Neural crest cell (in vitro differentiated cells): ENCODE measurements around the gene SATL1. TPM values are rescaled to one million over a fixed set of nuclear protein-coding genes. Genes with fewer than 3 reads are reported as not detected.

ENCODE experiments used
- DNase-seq: peaks from one replicate; pipeline ENCODE4 v3.0.0; 2021; ENCODE audit warnings: low read depth, mixed read lengths, low spot score
- H3K27ac Mint-ChIP-seq: one replicate; pipeline ENCODE4 v1.8.0; 2021; ENCODE audit warnings: mild to moderate bottlenecking, mixed read lengths; ENCODE audit not compliant: unreplicated experiment
- H3K27me3 Mint-ChIP-seq: 2 replicates; pipeline ENCODE4 v1.8.0; 2021; ENCODE audit warnings: low read depth, mild to moderate bottlenecking, mixed read lengths
- H3K36me3 Mint-ChIP-seq: 2 replicates; pipeline ENCODE4 v1.8.0; 2021; ENCODE audit warnings: low read depth, mild to moderate bottlenecking, mixed read lengths
- H3K4me1 Mint-ChIP-seq: 2 replicates; pipeline ENCODE4 v1.8.0; 2021; ENCODE audit warnings: mixed read lengths
- H3K4me3 Mint-ChIP-seq: one replicate; pipeline ENCODE4 v1.8.0; 2021; ENCODE audit warnings: mild to moderate bottlenecking, mixed read lengths
- H3K9me3 Mint-ChIP-seq: 2 replicates; pipeline ENCODE4 v1.8.0; 2021; ENCODE audit warnings: mixed read lengths
- total RNA-seq: library from RNA; stranded (reverse); gene quantifications from 2 replicates; pipeline ENCODE4 v1.2.1, GENCODE V29; 2021
- TF ChIP-seq, protein P1 (sequence below): fragments of 200-600 bp; sonication (generic); conservative IDR thresholded peaks from 2 replicates; pipeline ENCODE4 v1.5.0; 2021; ENCODE audit warnings: antibody characterized with exemption, mild to moderate bottlenecking

Gene SATL1
- total RNA-seq, 1 donor from 2014 or later: 0.21 TPM

DNA sequence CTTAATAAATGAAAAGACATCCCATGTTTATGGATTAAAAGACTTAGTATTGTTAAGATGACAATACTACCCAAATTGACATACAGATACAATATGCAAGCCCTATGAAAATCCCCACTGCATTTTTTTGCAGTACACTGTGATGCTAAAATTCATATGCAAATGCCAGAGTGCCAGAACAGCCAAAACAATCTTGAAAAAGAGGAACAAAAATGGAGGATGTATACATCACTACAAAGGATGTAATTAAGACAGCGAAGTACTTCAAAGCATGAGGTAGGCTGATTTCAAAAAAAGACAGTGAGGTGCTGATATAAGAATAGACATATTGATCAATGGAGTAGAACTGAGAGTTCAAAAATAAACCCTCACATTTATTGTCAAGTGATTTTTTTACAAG is 47.3 kb downstream of the SATL1 start:
- Mint-ChIP-seq H3K27me3 (no peaks in the 10 kb centered on the region), H3K4me1 (no peaks in the 10 kb centered on the region), H3K4me3 (no peak overlapping the region), H3K9me3 (peaks cover 14% of the 10 kb centered on the region), H3K27ac (no peak overlapping the region), H3K36me3 (peaks cover 3% of the 10 kb centered on the region)
- DNase-seq: no peak
- TF ChIP-seq, protein P1, sequence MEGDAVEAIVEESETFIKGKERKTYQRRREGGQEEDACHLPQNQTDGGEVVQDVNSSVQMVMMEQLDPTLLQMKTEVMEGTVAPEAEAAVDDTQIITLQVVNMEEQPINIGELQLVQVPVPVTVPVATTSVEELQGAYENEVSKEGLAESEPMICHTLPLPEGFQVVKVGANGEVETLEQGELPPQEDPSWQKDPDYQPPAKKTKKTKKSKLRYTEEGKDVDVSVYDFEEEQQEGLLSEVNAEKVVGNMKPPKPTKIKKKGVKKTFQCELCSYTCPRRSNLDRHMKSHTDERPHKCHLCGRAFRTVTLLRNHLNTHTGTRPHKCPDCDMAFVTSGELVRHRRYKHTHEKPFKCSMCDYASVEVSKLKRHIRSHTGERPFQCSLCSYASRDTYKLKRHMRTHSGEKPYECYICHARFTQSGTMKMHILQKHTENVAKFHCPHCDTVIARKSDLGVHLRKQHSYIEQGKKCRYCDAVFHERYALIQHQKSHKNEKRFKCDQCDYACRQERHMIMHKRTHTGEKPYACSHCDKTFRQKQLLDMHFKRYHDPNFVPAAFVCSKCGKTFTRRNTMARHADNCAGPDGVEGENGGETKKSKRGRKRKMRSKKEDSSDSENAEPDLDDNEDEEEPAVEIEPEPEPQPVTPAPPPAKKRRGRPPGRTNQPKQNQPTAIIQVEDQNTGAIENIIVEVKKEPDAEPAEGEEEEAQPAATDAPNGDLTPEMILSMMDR: no peak

DNA sequence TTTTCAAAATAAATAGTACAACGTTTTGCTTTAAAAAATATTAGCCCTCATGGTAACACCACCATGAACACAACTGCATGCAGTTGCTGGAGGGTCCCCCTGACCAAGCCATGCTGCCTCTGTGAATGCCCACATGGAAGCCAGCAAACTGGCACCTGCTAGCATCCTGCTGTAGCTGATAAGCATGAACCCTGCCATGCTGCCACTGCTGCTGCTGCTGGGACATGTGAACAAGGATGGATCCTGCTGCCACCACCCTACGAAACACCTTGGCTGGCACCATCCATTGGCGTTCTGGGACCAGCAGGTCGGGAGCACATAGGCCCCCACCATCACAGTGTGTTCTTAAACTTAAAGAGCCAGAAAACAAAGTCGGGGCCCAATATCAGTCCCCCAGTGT is 83.9 kb downstream of the SATL1 start:
- no peak overlapping the region for H3K27ac Mint-ChIP-seq
- DNase-seq: no peak
- no peaks in the 10 kb centered on the region for H3K36me3 Mint-ChIP-seq
- TF ChIP-seq, protein P1: no peak
- peaks cover 9% of the 10 kb centered on the region for H3K9me3 Mint-ChIP-seq
- no peaks in the 10 kb centered on the region for H3K27me3 Mint-ChIP-seq
- H3K4me3 Mint-ChIP-seq: no peak overlapping the region
- H3K4me1 Mint-ChIP-seq: no peaks in the 10 kb centered on the region

DNA sequence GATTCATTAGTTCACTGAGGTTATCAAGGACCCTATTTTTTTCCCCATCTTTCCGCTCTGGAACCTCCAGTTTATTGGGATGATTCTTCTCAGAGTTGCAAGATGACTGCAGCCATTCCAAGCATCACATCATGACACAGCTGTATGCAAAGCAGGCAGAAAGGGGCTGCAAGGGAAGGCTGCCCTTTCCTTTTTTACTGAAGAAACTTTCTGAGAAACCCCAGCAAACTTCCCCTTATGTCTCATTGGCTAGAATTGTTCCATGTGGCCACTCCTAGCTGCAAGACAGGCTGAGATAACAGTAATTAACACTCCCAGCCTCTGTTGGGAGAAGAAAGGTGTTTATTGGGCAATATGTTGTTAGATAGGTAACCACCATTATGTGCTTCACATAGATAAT is 102.6 kb downstream of the SATL1 start:
- no peaks in the 10 kb centered on the region for H3K36me3 Mint-ChIP-seq
- TF ChIP-seq, protein P1: no peak
- no peak overlapping the region for H3K4me3 Mint-ChIP-seq
- no peaks in the 10 kb centered on the region for H3K4me1 Mint-ChIP-seq
- H3K9me3 Mint-ChIP-seq: no peaks in the 10 kb centered on the region
- H3K27me3 Mint-ChIP-seq: no peaks in the 10 kb centered on the region
- H3K27ac Mint-ChIP-seq: no peak overlapping the region
- DNase-seq: no peak

DNA sequence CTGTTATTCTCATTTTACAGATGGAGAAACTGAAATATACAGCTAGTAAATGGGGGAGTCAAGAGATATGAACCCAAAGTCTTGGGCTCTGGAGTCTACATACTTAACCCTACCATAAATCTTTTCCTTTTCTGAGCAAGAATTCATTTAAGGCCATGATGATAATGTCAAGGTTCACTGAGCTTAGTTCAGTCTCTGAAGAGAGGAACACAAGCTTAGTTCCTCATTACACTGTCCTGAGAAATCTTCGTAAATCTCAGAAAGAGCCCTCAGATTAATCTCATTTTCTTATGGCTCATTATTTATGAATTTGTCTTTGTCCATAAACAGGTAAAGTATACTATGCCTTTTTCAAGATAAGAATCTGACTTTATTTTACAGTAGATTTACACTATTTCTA is 104.2 kb downstream of the SATL1 start:
- peaks cover 4% of the 10 kb centered on the region for H3K36me3 Mint-ChIP-seq
- TF ChIP-seq, protein P1: no peak
- H3K4me1 Mint-ChIP-seq: no peaks in the 10 kb centered on the region
- no peak overlapping the region for H3K27ac Mint-ChIP-seq
- H3K4me3 Mint-ChIP-seq: no peak overlapping the region
- no peaks in the 10 kb centered on the region for H3K27me3 Mint-ChIP-seq
- no peak for DNase-seq
- H3K9me3 Mint-ChIP-seq: peaks cover 5% of the 10 kb centered on the region

DNA sequence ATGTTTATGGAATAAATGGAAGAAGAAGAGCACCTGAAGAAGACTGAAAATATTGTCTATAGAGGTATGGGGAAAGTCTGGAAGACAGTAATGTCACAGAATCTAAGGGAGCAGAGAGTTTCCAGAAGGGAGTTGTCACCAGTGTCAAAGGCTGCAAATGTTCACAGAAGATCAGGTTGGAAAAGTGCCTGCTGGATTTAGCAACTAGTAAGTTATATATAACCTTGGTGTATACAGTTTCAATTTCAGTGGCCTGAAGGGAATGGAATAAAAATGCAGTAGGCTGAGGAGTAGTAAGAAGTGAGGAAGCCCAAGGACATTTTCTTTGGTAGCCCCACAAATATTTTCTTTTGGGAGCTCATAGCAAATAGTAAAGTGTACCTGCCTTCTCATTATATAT is 107.2 kb downstream of the SATL1 start:
- TF ChIP-seq, protein P1: no peak
- DNase-seq: no peak
- Mint-ChIP-seq H3K9me3 (peaks cover 12% of the 10 kb centered on the region), H3K4me1 (no peaks in the 10 kb centered on the region), H3K27ac (no peak overlapping the region), H3K27me3 (no peaks in the 10 kb centered on the region), H3K36me3 (peaks cover 4% of the 10 kb centered on the region), H3K4me3 (no peak overlapping the region)

DNA sequence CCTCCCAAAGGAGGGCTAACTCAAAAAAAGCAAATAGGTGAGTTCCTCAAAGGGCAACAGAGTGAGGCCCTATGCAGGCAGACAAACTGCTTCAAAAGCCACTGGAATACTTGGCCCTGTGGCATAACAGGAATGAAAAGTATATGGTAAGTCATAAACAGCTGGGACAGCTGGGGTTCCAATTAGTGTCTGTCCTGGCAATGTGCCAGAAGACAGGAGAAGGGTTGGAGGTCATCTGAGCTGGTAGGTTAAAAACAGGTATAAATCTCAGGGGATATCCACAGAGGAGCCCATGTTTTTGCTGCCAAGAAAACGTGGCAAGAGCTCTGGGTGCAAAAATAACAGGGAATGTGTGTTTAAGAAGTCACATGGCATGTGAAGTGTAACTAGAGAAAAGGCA is 128.3 kb downstream of the SATL1 start:
- H3K9me3 Mint-ChIP-seq: no peaks in the 10 kb centered on the region
- no peak for DNase-seq
- no peaks in the 10 kb centered on the region for H3K4me1 Mint-ChIP-seq
- H3K27ac Mint-ChIP-seq: no peak overlapping the region
- H3K36me3 Mint-ChIP-seq: no peaks in the 10 kb centered on the region
- no peaks in the 10 kb centered on the region for H3K27me3 Mint-ChIP-seq
- TF ChIP-seq, protein P1: no peak
- no peak overlapping the region for H3K4me3 Mint-ChIP-seq
